Measurements from ENCODE around the gene HSPB9. TPM values are rescaled to one million over a fixed set of nuclear protein-coding genes. Genes with fewer than 3 reads are reported as not detected.

Gene HSPB9
- total RNA-seq, 1 experiment from 2014 or later, result not detected

DNA sequence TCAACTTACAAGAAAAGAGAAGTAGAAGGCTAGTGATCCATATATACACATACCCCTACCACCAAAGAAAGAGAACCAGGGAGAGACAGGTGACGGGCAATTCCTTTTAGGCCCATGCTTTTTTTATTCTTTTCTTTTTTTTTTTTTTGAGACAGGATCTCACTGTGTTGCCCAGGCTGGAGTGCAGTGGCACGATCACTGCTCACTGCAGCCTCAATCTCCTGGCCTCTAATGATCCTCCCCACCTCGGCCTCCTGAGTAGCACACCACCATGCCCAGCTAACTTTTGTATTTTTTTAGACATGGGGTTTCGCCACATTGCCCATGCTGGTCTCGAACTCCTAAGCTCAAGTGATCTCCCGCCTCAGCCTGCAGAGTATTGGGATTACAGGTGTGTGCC lies 4.8 kb downstream of the HSPB9 start:
- DNase-seq (ENCODE audit: unreplicated experiment), result no peak
- ChIA-PET CTCF (no interaction called here), POLR2A (interaction anchor here (0.6 kb wide), 1 partner anchor 161 kb away, joined by 4 read pairs; no protein-coding TSS in a partner anchor)
- BruUV-seq (replicated peaks), result no TSS peak
- intact Hi-C loops (cut with micrococcal nuclease), result no loop called here
- TF ChIP-seq, protein P1, sequence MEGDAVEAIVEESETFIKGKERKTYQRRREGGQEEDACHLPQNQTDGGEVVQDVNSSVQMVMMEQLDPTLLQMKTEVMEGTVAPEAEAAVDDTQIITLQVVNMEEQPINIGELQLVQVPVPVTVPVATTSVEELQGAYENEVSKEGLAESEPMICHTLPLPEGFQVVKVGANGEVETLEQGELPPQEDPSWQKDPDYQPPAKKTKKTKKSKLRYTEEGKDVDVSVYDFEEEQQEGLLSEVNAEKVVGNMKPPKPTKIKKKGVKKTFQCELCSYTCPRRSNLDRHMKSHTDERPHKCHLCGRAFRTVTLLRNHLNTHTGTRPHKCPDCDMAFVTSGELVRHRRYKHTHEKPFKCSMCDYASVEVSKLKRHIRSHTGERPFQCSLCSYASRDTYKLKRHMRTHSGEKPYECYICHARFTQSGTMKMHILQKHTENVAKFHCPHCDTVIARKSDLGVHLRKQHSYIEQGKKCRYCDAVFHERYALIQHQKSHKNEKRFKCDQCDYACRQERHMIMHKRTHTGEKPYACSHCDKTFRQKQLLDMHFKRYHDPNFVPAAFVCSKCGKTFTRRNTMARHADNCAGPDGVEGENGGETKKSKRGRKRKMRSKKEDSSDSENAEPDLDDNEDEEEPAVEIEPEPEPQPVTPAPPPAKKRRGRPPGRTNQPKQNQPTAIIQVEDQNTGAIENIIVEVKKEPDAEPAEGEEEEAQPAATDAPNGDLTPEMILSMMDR (IDR thresholded peaks at IDR 0.05; ENCODE audit: unreplicated experiment), result no peak
- H3K4me1 Mint-ChIP-seq (ENCODE audit: insufficient read depth, unreplicated experiment), result no peaks in the 10 kb centered on the region
- no peak overlapping the region for H3K4me3 Mint-ChIP-seq (ENCODE audit: unreplicated experiment)
- H3K9me3 Mint-ChIP-seq (ENCODE audit: unreplicated experiment), result no peaks in the 10 kb centered on the region
- H3K36me3 Mint-ChIP-seq (ENCODE audit: insufficient read depth, unreplicated experiment), result peaks cover 64% of the 10 kb centered on the region
- no peak overlapping the region for H3K27ac Mint-ChIP-seq (ENCODE audit: low read depth, unreplicated experiment)
- no peaks in the 10 kb centered on the region for H3K27me3 Mint-ChIP-seq (ENCODE audit: insufficient read depth, unreplicated experiment)

DNA sequence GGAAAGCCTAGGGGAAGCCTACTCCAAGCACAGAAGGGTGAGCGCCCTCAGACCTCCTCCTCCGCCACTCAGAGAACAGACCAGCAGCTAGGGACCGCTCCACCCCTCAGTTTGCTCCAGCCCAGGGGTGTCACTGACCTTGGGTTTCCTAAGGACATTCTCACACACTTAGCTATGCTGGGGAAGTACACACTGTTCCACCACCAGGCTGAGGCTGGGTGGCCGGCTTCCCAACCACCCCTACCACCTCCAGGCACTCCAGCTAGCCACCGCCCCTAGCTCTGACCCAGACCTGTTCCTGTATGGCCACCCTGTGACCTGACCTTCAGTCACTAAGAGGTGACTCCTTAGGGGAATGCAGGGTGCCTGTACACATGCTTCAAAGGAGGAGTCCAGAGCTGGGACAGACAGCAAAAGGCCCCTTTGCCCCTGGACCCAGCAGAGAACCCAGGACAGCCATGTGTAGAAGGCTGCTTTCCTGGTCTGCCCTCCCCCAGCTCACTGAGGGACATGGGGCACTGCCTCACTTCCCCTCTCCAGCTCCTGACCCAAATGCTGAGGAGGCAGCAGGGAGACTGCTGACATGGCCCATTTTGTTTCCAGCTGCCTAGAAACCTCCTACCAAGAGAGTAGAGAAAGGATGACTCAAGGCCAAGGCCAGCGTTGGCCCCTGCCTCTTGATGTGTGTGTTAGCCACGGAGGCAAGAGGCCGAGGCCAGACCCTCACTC lies 6.7 kb downstream of the HSPB9 start:
- Mint-ChIP-seq H3K4me1 (ENCODE audit: insufficient read depth, unreplicated experiment) (peaks cover 14% of the 10 kb centered on the region), H3K36me3 (ENCODE audit: insufficient read depth, unreplicated experiment) (peaks cover 72% of the 10 kb centered on the region), H3K27ac (ENCODE audit: low read depth, unreplicated experiment) (peak overlapping the region; percentile 52), H3K9me3 (ENCODE audit: unreplicated experiment) (no peaks in the 10 kb centered on the region), H3K4me3 (ENCODE audit: unreplicated experiment) (no peak overlapping the region), H3K27me3 (ENCODE audit: insufficient read depth, unreplicated experiment) (no peaks in the 10 kb centered on the region)
- no peak for DNase-seq (ENCODE audit: unreplicated experiment)
- ChIA-PET POLR2A (interaction anchor here (0.7 to 1.1 kb wide), 3 partner anchors 25 to 146 kb away, joined by 3 to 4 read pairs (median 3); no protein-coding TSS in a partner anchor), CTCF (interaction anchor here (1.0 to 1.2 kb wide), 2 partner anchors 10 to 13 kb away, joined by 3 to 5 read pairs; no protein-coding TSS in a partner anchor)
- no TSS peak for BruUV-seq (replicated peaks)
- intact Hi-C loops (cut with micrococcal nuclease), result no loop called here
- TF ChIP-seq, protein P1 (IDR thresholded peaks at IDR 0.05; ENCODE audit: unreplicated experiment), result no peak

DNA sequence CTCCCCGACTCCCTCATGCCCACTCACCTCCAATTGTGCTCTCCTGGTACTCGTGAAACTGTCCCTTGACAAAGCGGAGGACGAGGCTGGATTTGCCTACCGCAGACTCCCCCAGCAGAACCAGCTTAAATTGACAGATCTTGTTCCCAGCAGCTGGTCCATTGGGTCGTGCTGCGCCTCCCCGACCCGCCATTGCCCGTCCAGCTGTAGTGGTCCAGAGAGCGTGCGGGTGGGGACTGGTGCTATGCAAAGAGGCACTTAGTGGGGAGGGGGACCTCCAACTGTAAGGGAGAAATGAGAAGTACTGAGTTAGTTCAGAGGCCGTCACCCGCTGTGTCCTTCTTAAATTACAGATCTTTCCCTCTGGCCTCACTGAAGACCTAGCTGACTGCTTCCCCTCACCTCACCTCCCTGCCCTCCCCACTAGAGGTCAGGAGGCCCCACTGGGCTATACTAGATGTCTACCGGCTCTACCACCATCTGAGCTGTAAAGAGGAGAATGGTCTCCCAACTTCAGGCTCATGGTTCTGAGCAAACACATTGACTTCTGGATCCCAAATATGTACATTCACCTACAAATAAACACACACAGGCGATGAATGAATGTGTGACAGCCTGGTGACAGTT lies 7.8 kb downstream of the HSPB9 start:
- no TSS peak for BruUV-seq (replicated peaks)
- Mint-ChIP-seq H3K9me3 (ENCODE audit: unreplicated experiment) (no peaks in the 10 kb centered on the region), H3K36me3 (ENCODE audit: insufficient read depth, unreplicated experiment) (peaks cover 70% of the 10 kb centered on the region), H3K4me1 (ENCODE audit: insufficient read depth, unreplicated experiment) (peaks cover 14% of the 10 kb centered on the region), H3K27me3 (ENCODE audit: insufficient read depth, unreplicated experiment) (no peaks in the 10 kb centered on the region), H3K27ac (ENCODE audit: low read depth, unreplicated experiment) (no peak overlapping the region), H3K4me3 (ENCODE audit: unreplicated experiment) (no peak overlapping the region)
- ChIA-PET POLR2A (interaction anchor here (0.6 to 0.7 kb wide), 2 partner anchors 145 to 387 kb away, joined by 3 read pairs; no protein-coding TSS in a partner anchor), CTCF (interaction anchor here (0.6 to 1.2 kb wide), 6 partner anchors 11 to 147 kb away, joined by 3 to 7 read pairs (median 3); no protein-coding TSS in a partner anchor)
- intact Hi-C loops (cut with micrococcal nuclease), result no loop called here
- TF ChIP-seq, protein P1 (IDR thresholded peaks at IDR 0.05; ENCODE audit: unreplicated experiment), result no peak
- DNase-seq (ENCODE audit: unreplicated experiment), result no peak

DNA sequence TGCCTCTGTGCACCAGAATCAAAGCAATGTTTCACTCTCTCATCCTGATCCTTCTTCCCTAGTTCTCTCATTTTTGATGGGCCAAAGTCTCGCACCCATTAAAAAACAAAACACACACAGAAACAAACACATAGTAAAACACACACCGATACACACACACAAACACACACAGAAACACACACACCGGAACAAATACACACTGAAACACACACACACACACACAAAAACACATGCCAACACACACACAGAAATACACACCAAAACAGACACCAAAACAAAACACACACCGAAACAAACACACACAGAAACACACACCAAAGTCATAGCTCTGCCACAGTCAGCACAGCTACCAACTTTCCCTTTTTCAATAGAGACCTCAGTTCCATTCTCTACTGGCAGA lies 8.6 kb downstream of the HSPB9 start:
- CTCF ChIA-PET, result interaction anchor here (0.6 to 1.0 kb wide), 2 partner anchors 20 to 64 kb away, joined by 3 read pairs; no protein-coding TSS in a partner anchor
- POLR2A ChIA-PET, result interaction anchor here (0.7 kb wide), 1 partner anchor 142 kb away, joined by 3 read pairs; no protein-coding TSS in a partner anchor
- BruUV-seq (replicated peaks), result no TSS peak
- H3K27ac Mint-ChIP-seq (ENCODE audit: low read depth, unreplicated experiment), result no peak overlapping the region
- intact Hi-C loops (cut with micrococcal nuclease), result no loop called here
- H3K9me3 Mint-ChIP-seq (ENCODE audit: unreplicated experiment), result no peaks in the 10 kb centered on the region
- no peak overlapping the region for H3K4me3 Mint-ChIP-seq (ENCODE audit: unreplicated experiment)
- no peaks in the 10 kb centered on the region for H3K27me3 Mint-ChIP-seq (ENCODE audit: insufficient read depth, unreplicated experiment)
- H3K36me3 Mint-ChIP-seq (ENCODE audit: insufficient read depth, unreplicated experiment), result peaks cover 70% of the 10 kb centered on the region
- DNase-seq (ENCODE audit: unreplicated experiment), result no peak
- H3K4me1 Mint-ChIP-seq (ENCODE audit: insufficient read depth, unreplicated experiment), result peaks cover 20% of the 10 kb centered on the region
- TF ChIP-seq, protein P1 (IDR thresholded peaks at IDR 0.05; ENCODE audit: unreplicated experiment), result no peak

Measured in MCF 10A (cell line).